H9 (cell line): ENCODE data around the gene CDH4. TPM values are rescaled to one million over a fixed set of nuclear protein-coding genes. Genes with fewer than 3 reads are reported as not detected.

ENCODE experiments used
- DNase-seq: peaks from one replicate; pipeline ENCODE4 v3.0.0-alpha.2; 2017
- H2AFZ ChIP-seq: one replicate; pipeline ENCODE4 v1.6.1; 2013; ENCODE audit warnings: mild to moderate bottlenecking, low read length, control low read depth, moderate library complexity
- H2AK5ac ChIP-seq: 2 replicates; pipeline ENCODE4 v1.6.1; 2013; ENCODE audit warnings: low read length, control low read depth, mixed read lengths; ENCODE audit not compliant: insufficient read length
- H2BK120ac ChIP-seq: one replicate; pipeline ENCODE4 v1.6.1; 2013; ENCODE audit warnings: low read depth, mild to moderate bottlenecking, low read length, control low read depth, inconsistent platforms; ENCODE audit not compliant: poor library complexity, severe bottlenecking
- H2BK12ac ChIP-seq: 2 replicates; pipeline ENCODE4 v1.6.1; 2013; ENCODE audit warnings: low read length, control low read depth, mixed read lengths, low read depth; ENCODE audit not compliant: insufficient read length
- H2BK15ac ChIP-seq: 2 replicates; pipeline ENCODE4 v1.6.1; 2013; ENCODE audit warnings: low read depth, low read length, control low read depth
- H2BK20ac ChIP-seq: one replicate; pipeline ENCODE4 v1.6.1; 2013; ENCODE audit warnings: low read depth, mild to moderate bottlenecking, low read length, control low read depth, inconsistent platforms; ENCODE audit not compliant: poor library complexity, severe bottlenecking
- H2BK5ac ChIP-seq: 2 replicates; pipeline ENCODE4 v1.6.1; 2013; ENCODE audit warnings: low read length, control low read depth, mixed read lengths; ENCODE audit not compliant: insufficient read length
- H3K14ac ChIP-seq: 2 replicates; pipeline ENCODE4 v1.6.1; 2013; ENCODE audit warnings: low read length, control low read depth; ENCODE audit not compliant: insufficient read depth
- H3K18ac ChIP-seq: 2 replicates; pipeline ENCODE4 v1.6.1; 2013; ENCODE audit warnings: low read depth, mild to moderate bottlenecking, mixed read lengths, low read length, control low read depth; ENCODE audit not compliant: insufficient read length
- H3K23ac ChIP-seq: 2 replicates; pipeline ENCODE4 v1.6.1; 2013; ENCODE audit warnings: low read length, control low read depth, mixed read lengths, low read depth; ENCODE audit not compliant: insufficient read length
- H3K23me2 ChIP-seq: 2 replicates; pipeline ENCODE4 v1.6.1; 2013; ENCODE audit warnings: low read depth, mild to moderate bottlenecking, mixed read lengths, low read length, control low read depth; ENCODE audit not compliant: insufficient read length, poor library complexity, severe bottlenecking
- H3K27ac ChIP-seq: 2 replicates; pipeline ENCODE4 v1.5.1; 2013; ENCODE audit warnings: low read length, control low read depth, mixed read lengths, low read depth; ENCODE audit not compliant: insufficient read length
- H3K27me3 ChIP-seq: 2 replicates; pipeline ENCODE4 v1.6.1; 2013; ENCODE audit warnings: low read length, control low read depth, inconsistent platforms; ENCODE audit not compliant: insufficient read depth
- H3K4ac ChIP-seq: 2 replicates; pipeline ENCODE4 v1.6.1; 2013; ENCODE audit warnings: low read depth, mild to moderate bottlenecking, control low read depth, inconsistent platforms, low read length, moderate library complexity
- H3K4me1 ChIP-seq: 2 replicates; pipeline ENCODE4 v1.6.1; 2013; ENCODE audit warnings: low read length, control low read depth, inconsistent platforms; ENCODE audit not compliant: insufficient read depth
- H3K4me2 ChIP-seq: 2 replicates; pipeline ENCODE4 v1.6.1; 2013; ENCODE audit warnings: low read length, control low read depth, mixed read lengths; ENCODE audit not compliant: insufficient read length, insufficient read depth
- H3K56ac ChIP-seq: 2 replicates; pipeline ENCODE4 v1.6.1; 2013; ENCODE audit warnings: low read depth, mild to moderate bottlenecking, mixed read lengths, low read length, control low read depth; ENCODE audit not compliant: insufficient read length
- H3K79me1 ChIP-seq: 2 replicates; pipeline ENCODE4 v1.6.1; 2013; ENCODE audit warnings: low read depth, mild to moderate bottlenecking, moderate library complexity, low read length, control low read depth, inconsistent platforms; ENCODE audit not compliant: insufficient read depth, poor library complexity, severe bottlenecking
- H3K79me2 ChIP-seq: 2 replicates; pipeline ENCODE4 v1.6.1; 2013; ENCODE audit warnings: low read length, control low read depth, inconsistent platforms; ENCODE audit not compliant: insufficient read depth
- H3K9ac ChIP-seq: 2 replicates; pipeline ENCODE4 v1.6.1; 2013; ENCODE audit warnings: low read length, control low read depth, mixed read lengths; ENCODE audit not compliant: insufficient read length; ENCODE audit errors: extremely low read depth
- H3K9me3 ChIP-seq: one replicate; pipeline ENCODE4 v1.6.1; 2013; ENCODE audit warnings: low read depth, low read length, inconsistent platforms; ENCODE audit not compliant: control insufficient read depth
- H3T11ph ChIP-seq: one replicate; pipeline ENCODE4 v1.6.1; 2013; ENCODE audit warnings: mild to moderate bottlenecking, low read length, control low read depth, inconsistent platforms
- H4K20me1 ChIP-seq: one replicate; pipeline ENCODE4 v1.6.1; 2013; ENCODE audit not compliant: control insufficient read depth, insufficient read length, insufficient read depth
- H4K5ac ChIP-seq: 2 replicates; pipeline ENCODE4 v1.6.1; 2013; ENCODE audit warnings: low read depth, mild to moderate bottlenecking, mixed read lengths, low read length, control low read depth; ENCODE audit not compliant: insufficient read length
- H4K8ac ChIP-seq: replicated peaks from 2 replicates; pipeline ENCODE4 v1.6.1; 2013; ENCODE audit warnings: low read length, control low read depth, mixed read lengths, low read depth; ENCODE audit not compliant: insufficient read length
- H4K91ac ChIP-seq: 2 replicates; pipeline ENCODE4 v1.6.1; 2013; ENCODE audit warnings: low read depth, mild to moderate bottlenecking, moderate library complexity, mixed read lengths, low read length, control low read depth; ENCODE audit not compliant: insufficient read length
- H3K27ac Mint-ChIP-seq, 3 experiments: 2 replicates in 2 of 3; 3 replicates in 1 of 3; pipeline ENCODE4 v1.8.0; 2020 to 2021; ENCODE audit warnings: mixed read lengths in 3 of 3, mild to moderate bottlenecking in 1 of 3, moderate library complexity in 1 of 3
- H3K27me3 Mint-ChIP-seq: 2 replicates; pipeline ENCODE4 v1.8.0; 2021; ENCODE audit warnings: low read depth, mild to moderate bottlenecking, moderate library complexity, mixed read lengths
- H3K36me3 Mint-ChIP-seq, 3 experiments: 2 replicates in 2 of 3; 3 replicates in 1 of 3; pipeline ENCODE4 v1.8.0; 2020 to 2021; ENCODE audit warnings: low read depth in 3 of 3, mixed read lengths in 3 of 3; ENCODE audit not compliant: insufficient read depth in 1 of 3
- H3K4me1 Mint-ChIP-seq, 2 experiments: 2 replicates each; pipeline ENCODE4 v1.8.0; 2020; ENCODE audit warnings: mixed read lengths in 2 of 2
- H3K4me3 Mint-ChIP-seq, 2 experiments: 2 replicates in 1 of 2; 3 replicates in 1 of 2; pipeline ENCODE4 v1.8.0; 2020 to 2021; ENCODE audit warnings: mild to moderate bottlenecking in 2 of 2, mixed read lengths in 2 of 2, moderate library complexity in 1 of 2
- H3K9me3 Mint-ChIP-seq, 2 experiments: 2 replicates in 1 of 2; 3 replicates in 1 of 2; pipeline ENCODE4 v1.8.0; 2020; ENCODE audit warnings: mild to moderate bottlenecking in 2 of 2, mixed read lengths in 2 of 2, moderate library complexity in 1 of 2
- WGBS: extraction: QIAGEN DNeasy Blood & Tissue Kit; methylation state at CpG from one replicate; pipeline ENCODE4 v1.1.7; 2013; ENCODE audit warnings: missing lambda C conversion rate, low lambda C conversion rate, mixed read lengths; ENCODE audit not compliant: insufficient read length; ENCODE audit errors: extremely low coverage; 5-methylcytosine and 5-hydroxymethylcytosine counted together
- total RNA-seq: library from RNA; stranded (reverse); gene quantifications from 2 replicates; pipeline ENCODE4 v1.2.1, GENCODE V29; 2021
- TF ChIP-seq, protein P1 (sequence below): fragments of 200-600 bp; sonication (generic); conservative IDR thresholded peaks from 3 replicates; pipeline ENCODE4 v1.8.0; 2021; ENCODE audit warnings: antibody characterized with exemption, mild to moderate bottlenecking

The CDH4 gene
- total RNA-seq, 1 experiment from 2014 or later, result 3.0 TPM

DNA sequence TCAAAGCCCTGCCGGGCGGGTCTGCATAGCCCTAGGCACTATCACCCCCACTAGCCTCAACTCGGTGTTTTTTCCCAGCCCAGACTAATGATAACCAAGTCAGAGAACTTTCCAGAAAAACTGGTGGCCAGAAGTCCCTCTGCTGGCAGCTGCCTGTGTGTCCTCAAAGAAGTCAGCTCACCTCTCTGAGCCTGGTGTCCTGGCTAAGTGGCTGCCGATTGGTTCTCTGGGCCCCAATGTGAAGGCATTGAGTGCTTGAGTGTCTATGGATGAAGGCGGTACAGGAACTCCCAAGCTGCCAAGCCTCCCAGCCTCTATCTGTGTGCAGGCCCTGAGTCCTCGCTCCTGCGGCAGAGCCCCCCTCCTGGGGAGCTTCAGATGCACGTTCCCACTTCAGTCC lies 458.0 kb downstream of the CDH4 start:
- no peak overlapping the region for H2AFZ ChIP-seq
- H3K27ac Mint-ChIP-seq, result no peak overlapping the region

More for the DNA sequence above, 458.0 kb downstream of the CDH4 start:
- Histone ChIP-seq H3K23ac (no peak overlapping the region), H2BK15ac (no peak overlapping the region), H3K27me3 (no peaks in the 10 kb centered on the region; the same call in 1 of the 2 replicates), H4K5ac (no peak overlapping the region), H2BK5ac (no peak overlapping the region), H3K56ac (no peak overlapping the region), H4K91ac (no peak overlapping the region), H3K79me2 (no peaks in the 10 kb centered on the region), H3K14ac (no peak overlapping the region), H2AK5ac (no peak overlapping the region), H3K9ac (no peak overlapping the region), H3K4me2 (no peak overlapping the region), H3K27ac (no peak overlapping the region), H4K20me1 (no peaks in the 10 kb centered on the region), H3K9me3 (no peaks in the 10 kb centered on the region), H3K79me1 (no peaks in the 10 kb centered on the region), H2BK20ac (no peak overlapping the region), H4K8ac (no peak overlapping the region), H3K4ac (no peak overlapping the region), H2BK120ac (no peak overlapping the region), H3K23me2 (no peaks in the 10 kb centered on the region), H3K18ac (no peak overlapping the region), H2BK12ac (no peak overlapping the region), H3T11ph (no peak overlapping the region), H3K4me1 (no peaks in the 10 kb centered on the region)
- peaks cover 3 to 7% of the 10 kb centered on the region in 2 experiments; a peak in 4 of 5 replicates for H3K9me3 Mint-ChIP-seq
- H3K4me3 Mint-ChIP-seq, result no peak overlapping the region
- peaks cover 68% of the 10 kb centered on the region for H3K27me3 Mint-ChIP-seq
- TF ChIP-seq, protein P1, sequence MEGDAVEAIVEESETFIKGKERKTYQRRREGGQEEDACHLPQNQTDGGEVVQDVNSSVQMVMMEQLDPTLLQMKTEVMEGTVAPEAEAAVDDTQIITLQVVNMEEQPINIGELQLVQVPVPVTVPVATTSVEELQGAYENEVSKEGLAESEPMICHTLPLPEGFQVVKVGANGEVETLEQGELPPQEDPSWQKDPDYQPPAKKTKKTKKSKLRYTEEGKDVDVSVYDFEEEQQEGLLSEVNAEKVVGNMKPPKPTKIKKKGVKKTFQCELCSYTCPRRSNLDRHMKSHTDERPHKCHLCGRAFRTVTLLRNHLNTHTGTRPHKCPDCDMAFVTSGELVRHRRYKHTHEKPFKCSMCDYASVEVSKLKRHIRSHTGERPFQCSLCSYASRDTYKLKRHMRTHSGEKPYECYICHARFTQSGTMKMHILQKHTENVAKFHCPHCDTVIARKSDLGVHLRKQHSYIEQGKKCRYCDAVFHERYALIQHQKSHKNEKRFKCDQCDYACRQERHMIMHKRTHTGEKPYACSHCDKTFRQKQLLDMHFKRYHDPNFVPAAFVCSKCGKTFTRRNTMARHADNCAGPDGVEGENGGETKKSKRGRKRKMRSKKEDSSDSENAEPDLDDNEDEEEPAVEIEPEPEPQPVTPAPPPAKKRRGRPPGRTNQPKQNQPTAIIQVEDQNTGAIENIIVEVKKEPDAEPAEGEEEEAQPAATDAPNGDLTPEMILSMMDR, result no peak
- H3K36me3 Mint-ChIP-seq, result 0 out of 7 replicates have a peak, but pooled peaks cover 0 to under 1% (median 0%) of the 10 kb centered on the region in 3 experiments
- peaks cover 0 to 5% of the 10 kb centered on the region in 2 experiments; a peak in 1 of 4 replicates for H3K4me1 Mint-ChIP-seq
- WGBS, result no CpG with 5 or more reads among the region's 8 CpGs
- DNase-seq, result no peak
